Measurements from ENCODE around the gene PRSS22. TPM values are rescaled to one million over a fixed set of nuclear protein-coding genes. Genes with fewer than 3 reads are reported as not detected.

Gene PRSS22
- total RNA-seq, 1 donor from 2014 or later: not detected

- Mint-ChIP-seq H3K4me3 (ENCODE audit: unreplicated experiment) (peak overlapping the region; percentile 94), H3K27ac (ENCODE audit: unreplicated experiment) (peak overlapping the region; percentile 93), H3K9me3 (ENCODE audit: unreplicated experiment) (no peaks in the 10 kb centered on the region), H3K36me3 (ENCODE audit: unreplicated experiment) (peaks cover 2% of the 10 kb centered on the region), H3K27me3 (ENCODE audit: unreplicated experiment) (no peaks in the 10 kb centered on the region), H3K4me1 (ENCODE audit: unreplicated experiment) (peaks cover 26% of the 10 kb centered on the region)
- DNase-seq (ENCODE audit: extremely low spot score, unreplicated experiment): no peak
- TF ChIP-seq CTCF (IDR thresholded peaks at IDR 0.05): no peak
Observed at GRCh38 chr16:2904922-2905240, 46.9 kb upstream of the PRSS22 start.

GRCh38 chr16:2904100-2904921, 46.3 kb upstream of the PRSS22 start:
- Mint-ChIP-seq H3K9me3 (ENCODE audit: unreplicated experiment) (no peaks in the 10 kb centered on the region), H3K27me3 (ENCODE audit: unreplicated experiment) (no peaks in the 10 kb centered on the region), H3K4me3 (ENCODE audit: unreplicated experiment) (peak overlapping the region; percentile 94), H3K36me3 (ENCODE audit: unreplicated experiment) (peaks cover 2% of the 10 kb centered on the region), H3K4me1 (ENCODE audit: unreplicated experiment) (peaks cover 26% of the 10 kb centered on the region), H3K27ac (ENCODE audit: unreplicated experiment) (peak overlapping the region; percentile 93)
- DNase-seq (ENCODE audit: extremely low spot score, unreplicated experiment): peak; percentile 93
- peak; percentile 97 for TF ChIP-seq CTCF (IDR thresholded peaks at IDR 0.05)

- no peaks in the 10 kb centered on the region for H3K27me3 Mint-ChIP-seq (ENCODE audit: unreplicated experiment)
- no peak for TF ChIP-seq CTCF (IDR thresholded peaks at IDR 0.05)
Observed at GRCh38 chr16:2902337-2903130, 44.6 kb upstream of the PRSS22 start.

GRCh38 chr16:2900526-2901075, 42.6 kb upstream of the PRSS22 start:
- Mint-ChIP-seq H3K27me3 (ENCODE audit: unreplicated experiment) (no peaks in the 10 kb centered on the region), H3K4me3 (ENCODE audit: unreplicated experiment) (no peak overlapping the region), H3K36me3 (ENCODE audit: unreplicated experiment) (peaks cover 2% of the 10 kb centered on the region), H3K4me1 (ENCODE audit: unreplicated experiment) (peaks cover 15% of the 10 kb centered on the region), H3K9me3 (ENCODE audit: unreplicated experiment) (no peaks in the 10 kb centered on the region), H3K27ac (ENCODE audit: unreplicated experiment) (no peak overlapping the region)
- TF ChIP-seq CTCF (IDR thresholded peaks at IDR 0.05): no peak
- no peak for DNase-seq (ENCODE audit: extremely low spot score, unreplicated experiment)

More at GRCh38 chr16:2902337-2903130, 44.6 kb upstream of the PRSS22 start:
- H3K27ac Mint-ChIP-seq (ENCODE audit: unreplicated experiment): no peak overlapping the region
- H3K4me1 Mint-ChIP-seq (ENCODE audit: unreplicated experiment): peaks cover 24% of the 10 kb centered on the region
- H3K36me3 Mint-ChIP-seq (ENCODE audit: unreplicated experiment): peaks cover 2% of the 10 kb centered on the region
- H3K4me3 Mint-ChIP-seq (ENCODE audit: unreplicated experiment): no peak overlapping the region
- no peak for DNase-seq (ENCODE audit: extremely low spot score, unreplicated experiment)
- H3K9me3 Mint-ChIP-seq (ENCODE audit: unreplicated experiment): no peaks in the 10 kb centered on the region

Measured in osteocyte (in vitro differentiated cells).